Testis (tissue), 3 donors: Measurements from ENCODE around the gene STK40. TPM values are rescaled to one million over a fixed set of nuclear protein-coding genes. Genes with fewer than 3 reads are reported as not detected.
A peak's percentile ranks its signal among the peaks of the same experiment; 100 is the strongest.

Experiments used
- DNase-seq: peaks from one replicate; pipeline ENCODE4 v3.0.0-alpha.2; 2019
- H3K27ac ChIP-seq, 2 donors: fragments of 200-600 bp; sonication (generic); one replicate each; pipeline ENCODE4 v1.5.1; 2019
- H3K27me3 ChIP-seq: fragments of 200-600 bp; sonication (generic); one replicate; pipeline ENCODE4 v1.5.1; 2019
- H3K36me3 ChIP-seq: fragments of 200-600 bp; sonication (generic); one replicate; pipeline ENCODE4 v1.5.1; 2017; ENCODE audit warnings: low read depth; ENCODE audit errors: missing control alignments
- H3K4me1 ChIP-seq: fragments of 200-600 bp; sonication (generic); one replicate; pipeline ENCODE4 v1.5.1; 2019
- H3K4me3 ChIP-seq, 2 donors: fragments of 200-600 bp; sonication (generic); one replicate each; pipeline ENCODE4 v1.5.1; 2017 to 2019
- H3K9me3 ChIP-seq: fragments of 200-600 bp; sonication (generic); one replicate; pipeline ENCODE4 v1.5.1; 2017
- CTCF ChIP-seq, 3 experiments: fragments of 450-650 bp in 2 of 3; fragments of 200-600 bp in 1 of 3; sonication (generic) in 1 of 3; IDR thresholded peaks; one replicate each; pipeline ENCODE4 v1.5.1; 2016 to 2019; ENCODE audit warnings: antibody characterized with exemption in 3 of 3, mild to moderate bottlenecking in 2 of 3, moderate library complexity in 1 of 3
- POLR2A ChIP-seq: fragments of 450-650 bp; IDR thresholded peaks from one replicate; pipeline ENCODE4 v1.6.1; 2017; ENCODE audit warnings: antibody characterized with exemption, mild to moderate bottlenecking, moderate library complexity
- WGBS, 2 donors: methylation state at CpG; one replicate each; pipeline ENCODE4 v1.1.5; 2018; 5-methylcytosine and 5-hydroxymethylcytosine counted together
- intact Hi-C: fragments of 100-400 bp; cut with DNase I; formaldehyde crosslinking; loops from one replicate; pipeline ENCODE4 v1.15.1; 2023; ENCODE audit warnings: low total_unique reads
- polyA plus RNA-seq: library from polyadenylated mRNA; stranded (reverse); fragments of 350-450 nt; fragmentation: Illumina TruSeq; extraction: RNeasy Lipid Tissue Mini Kit (QIAGEN cat#74804); gene quantifications from one replicate; pipeline ENCODE4 v1.2.3, GENCODE V29; 2014; ENCODE audit warnings: low read depth, low replicate concordance; ENCODE audit not compliant: insufficient read depth
- total RNA-seq, 2 donors: library from RNA; depleted of rRNA; stranded (reverse); fragments of >200 nt; gene quantifications; one replicate each; pipeline ENCODE4 v1.2.3, GENCODE V29; 2016

The STK40 gene
- total and polyA plus RNA-seq, 3 donors from 2014 or later: 126 to 159 (median 140) TPM

DNA sequence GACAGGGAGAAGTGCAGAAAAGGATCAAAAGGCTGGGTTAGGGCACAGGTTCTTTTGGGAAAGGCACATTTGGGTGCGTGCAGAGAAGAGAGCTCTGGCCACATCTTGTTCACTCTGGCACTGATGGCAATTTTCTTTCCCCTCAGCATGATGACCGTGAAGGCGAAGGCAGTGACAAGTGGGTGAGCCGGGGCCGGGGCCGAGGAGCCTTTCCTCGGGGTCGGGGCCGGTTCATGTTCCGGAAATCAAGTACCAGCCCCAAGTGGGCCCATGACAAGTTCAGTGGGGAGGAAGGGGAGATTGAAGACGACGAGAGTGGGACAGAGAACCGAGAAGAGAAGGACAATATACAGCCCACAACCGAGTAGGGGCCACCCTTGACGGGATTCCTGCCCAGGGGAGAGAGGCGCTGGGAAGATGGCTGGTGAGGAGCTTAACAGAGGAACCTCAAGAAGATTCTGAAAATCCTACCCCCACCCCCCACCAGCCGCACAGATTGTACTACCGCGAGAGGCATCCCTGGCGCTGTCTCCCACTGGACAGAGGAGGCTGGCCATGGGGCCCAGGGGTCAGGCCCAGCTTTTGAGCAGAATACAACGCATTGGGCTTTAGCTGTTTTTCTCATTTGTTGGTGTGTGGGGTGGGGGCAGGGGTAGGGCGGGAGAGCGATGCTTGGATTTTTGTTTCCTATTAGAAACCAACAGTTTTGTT, 81.9 kb downstream of the STK40 start:
- WGBS, 2 donors: 89 to 92% methylated on average over 23 of the region's 23 CpGs
- intact Hi-C loops: no loop called here
- H3K27me3 ChIP-seq: no peaks in the 10 kb centered on the region
- H3K36me3 ChIP-seq: no peaks in the 10 kb centered on the region
- no peak overlapping the region for H3K4me3 ChIP-seq
- H3K27ac ChIP-seq: no peak overlapping the region
- TF ChIP-seq POLR2A: no peak
- no peak for TF ChIP-seq CTCF (IDR thresholded peaks at IDR 0.05)
- peak; percentile 13 for DNase-seq
- peaks cover 11% of the 10 kb centered on the region for H3K4me1 ChIP-seq
- H3K9me3 ChIP-seq: no peaks in the 10 kb centered on the region

DNA sequence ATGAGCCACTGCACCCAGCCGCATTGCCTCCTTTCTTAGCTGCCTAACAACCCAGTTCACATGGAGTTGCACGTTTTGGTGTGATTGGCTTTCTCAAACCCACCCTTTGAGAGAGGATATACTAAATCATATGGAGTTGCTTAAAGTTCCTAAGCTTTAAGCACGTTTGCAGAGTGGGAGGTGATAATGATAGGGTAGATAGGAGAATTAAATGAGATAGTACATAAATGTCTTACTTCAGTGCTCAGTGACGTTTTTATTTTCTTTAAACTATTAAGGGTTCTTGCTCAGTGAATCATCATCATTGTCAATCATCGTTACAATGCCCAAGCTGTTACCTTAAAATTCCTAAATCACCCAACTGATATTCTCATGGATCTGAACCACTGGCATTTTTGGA, 82.5 kb downstream of the STK40 start:
- H3K27ac ChIP-seq: no peak overlapping the region
- H3K27me3 ChIP-seq: no peaks in the 10 kb centered on the region
- peaks cover 11% of the 10 kb centered on the region for H3K4me1 ChIP-seq
- TF ChIP-seq CTCF (IDR thresholded peaks at IDR 0.05) (no peak), POLR2A (no peak)
- no peak for DNase-seq
- 73 to 75% methylated on average over 5 of the region's 5 CpGs for WGBS, 2 donors
- no peaks in the 10 kb centered on the region for H3K36me3 ChIP-seq
- no peaks in the 10 kb centered on the region for H3K9me3 ChIP-seq
- no peak overlapping the region for H3K4me3 ChIP-seq
- intact Hi-C loops: no loop called here

GRCh38 chr1:36301220-36301619, 84.5 kb downstream of the STK40 start:
- TF ChIP-seq CTCF (IDR thresholded peaks at IDR 0.05): no peak
- no peak for TF ChIP-seq POLR2A
- Histone ChIP-seq H3K4me1 (peaks cover 2% of the 10 kb centered on the region), H3K9me3 (no peaks in the 10 kb centered on the region), H3K27me3 (no peaks in the 10 kb centered on the region), H3K36me3 (no peaks in the 10 kb centered on the region), H3K27ac (peak overlapping the region in 1 of 2 donors; percentile 47), H3K4me3 (no peak overlapping the region)
- intact Hi-C loops: no loop called here
- DNase-seq: peak; percentile 21
- 66 to 67% methylated on average over 1 of the region's 1 CpG for WGBS, 2 donors

GRCh38 chr1:36300526-36300925, 85.2 kb downstream of the STK40 start:
- WGBS, 2 donors: 65 to 74% methylated on average over 1 of the region's 1 CpG
- no peaks in the 10 kb centered on the region for H3K27me3 ChIP-seq
- H3K4me1 ChIP-seq: no peaks in the 10 kb centered on the region
- peak; percentile 3 for DNase-seq
- intact Hi-C loops: no loop called here
- H3K9me3 ChIP-seq: no peaks in the 10 kb centered on the region
- TF ChIP-seq POLR2A (no peak), CTCF (IDR thresholded peaks at IDR 0.05) (no peak)
- no peak overlapping the region for H3K4me3 ChIP-seq
- no peaks in the 10 kb centered on the region for H3K36me3 ChIP-seq
- H3K27ac ChIP-seq: peak overlapping the region in 1 of 2 donors; percentile 47

DNA sequence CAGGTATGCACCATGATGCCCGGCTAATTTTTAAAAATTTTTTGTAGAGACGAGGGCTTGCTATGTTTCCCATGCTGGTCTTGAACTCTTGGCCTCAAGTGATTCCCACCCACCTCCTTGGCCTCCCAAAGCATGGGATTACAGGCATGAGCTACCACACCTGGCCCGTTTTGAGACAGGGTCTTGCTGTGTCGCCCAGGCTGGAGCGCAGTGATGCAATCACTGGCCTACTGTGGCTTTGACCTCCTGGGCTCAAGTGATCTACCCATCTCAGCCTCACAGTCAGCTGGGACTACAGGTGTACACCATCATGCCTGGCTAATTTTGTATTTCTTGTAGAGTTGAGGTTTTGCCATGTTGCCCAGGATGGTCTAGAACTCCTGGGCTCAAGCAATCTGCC, 87.1 kb downstream of the STK40 start:
- no peaks in the 10 kb centered on the region for H3K36me3 ChIP-seq
- intact Hi-C loops: no loop called here

More for the DNA sequence above, 87.1 kb downstream of the STK40 start:
- DNase-seq: peak; percentile 11
- Histone ChIP-seq H3K27me3 (no peaks in the 10 kb centered on the region), H3K4me1 (no peaks in the 10 kb centered on the region), H3K27ac (no peak overlapping the region), H3K9me3 (no peaks in the 10 kb centered on the region), H3K4me3 (no peak overlapping the region)
- WGBS, 2 donors: 83 to 87% methylated on average over 5 of the region's 5 CpGs
- TF ChIP-seq CTCF (IDR thresholded peaks at IDR 0.05) (no peak), POLR2A (no peak)
